ENCODE measurements around the gene WDR89. TPM values are rescaled to one million over a fixed set of nuclear protein-coding genes. Genes with fewer than 3 reads are reported as not detected.
A peak's percentile ranks its signal among the peaks of the same experiment; 100 is the strongest.
"Not testable (repeated sequence)": the region's sequence is repeated elsewhere in the genome, so short reads cannot be mapped to it uniquely, and the experiment has no call there.

Gene WDR89
- 10 to 100 TPM; 10.8 to 12.1 TPM for total RNA-seq
- long read RNA-seq, partial matches to known transcripts: 0 of 7 reads
- long read RNA-seq, other reads (novel, unspliced or antisense): 6 of 7 reads

GRCh38 chr14:63641473-63642228, at the start of gene WDR89:
TSS of gene WDR89 (minus strand) at chr14:63641871. CDS start at chr14:63599942, 41,929 bp downstream.
- peak; percentile 95 to 98 for DNase-seq
- peak; percentile 90 for ATAC-seq
- intact Hi-C loops (cut with DNase I, micrococcal nuclease): no loop called here

GRCh38 chr14:63689132-63689531, 47.5 kb upstream of the WDR89 start:
- intact Hi-C loops (cut with DNase I, micrococcal nuclease): no loop called here
- DNase-seq (no peak), ATAC-seq (no peak)

GRCh38 chr14:63686926-63687325, 45.3 kb upstream of the WDR89 start:
- DNase-seq (no peak), ATAC-seq (no peak)
- intact Hi-C loops (cut with DNase I, micrococcal nuclease): no loop called here

GRCh38 chr14:63685401-63685800, 43.7 kb upstream of the WDR89 start:
- intact Hi-C loops (cut with DNase I, micrococcal nuclease): no loop called here
- DNase-seq (no peak), ATAC-seq (no peak)

GRCh38 chr14:63682727-63683593, 41.3 kb upstream of the WDR89 start:
- ATAC-seq: no peak

GRCh38 chr14:63678536-63678935, 36.9 kb upstream of the WDR89 start:
- DNase-seq (no peak), ATAC-seq (peak; percentile 43)
- intact Hi-C loops (cut with DNase I, micrococcal nuclease): no loop called here

More at GRCh38 chr14:63682727-63683593, 41.3 kb upstream of the WDR89 start:
- no peak for DNase-seq
- intact Hi-C loops (cut with DNase I, micrococcal nuclease): no loop called here

- peak; percentile 93 for ATAC-seq
- no peak for DNase-seq
- intact Hi-C loops (cut with DNase I, micrococcal nuclease): no loop called here
These were observed 36.3 kb upstream of the WDR89 start for GRCh38 chr14:63677891-63678379.

GRCh38 chr14:63676615-63677014, 34.9 kb upstream of the WDR89 start:
- ATAC-seq (no peak), DNase-seq (no peak)
- intact Hi-C loops (cut with DNase I, micrococcal nuclease): no loop called here

GRCh38 chr14:63673886-63674497, 32.3 kb upstream of the WDR89 start:
- no peak for ATAC-seq
- intact Hi-C loops (cut with DNase I, micrococcal nuclease): no loop called here
- no peak for DNase-seq

- no peak for DNase-seq
- ATAC-seq: no peak
- intact Hi-C loops (cut with DNase I, micrococcal nuclease): no loop called here
These were observed 31.6 kb upstream of the WDR89 start for GRCh38 chr14:63673255-63673654.

GRCh38 chr14:63672417-63673180, 30.9 kb upstream of the WDR89 start:
- intact Hi-C loops (cut with DNase I, micrococcal nuclease): no loop called here
- DNase-seq: no peak
- no peak for ATAC-seq

GRCh38 chr14:63671987-63672386, 30.3 kb upstream of the WDR89 start:
- ATAC-seq: no peak
- no peak for DNase-seq
- intact Hi-C loops (cut with DNase I, micrococcal nuclease): no loop called here

- ATAC-seq: no peak
- intact Hi-C loops (cut with DNase I, micrococcal nuclease): no loop called here
- DNase-seq: no peak
These were observed 29.0 kb upstream of the WDR89 start for GRCh38 chr14:63670692-63671091.

- no peak for DNase-seq
- intact Hi-C loops (cut with DNase I, micrococcal nuclease): no loop called here
- no peak for ATAC-seq
These were observed 24.7 kb upstream of the WDR89 start for GRCh38 chr14:63666335-63666734.

GRCh38 chr14:63663428-63664341, 22.0 kb upstream of the WDR89 start:
- DNase-seq: no peak
- intact Hi-C loops (cut with DNase I, micrococcal nuclease): no loop called here

GRCh38 chr14:63662776-63663175, 21.1 kb upstream of the WDR89 start:
- ATAC-seq: no peak
- intact Hi-C loops (cut with DNase I, micrococcal nuclease): no loop called here
- DNase-seq: no peak

More at GRCh38 chr14:63663428-63664341, 22.0 kb upstream of the WDR89 start:
- ATAC-seq: peak; percentile 40

GRCh38 chr14:63661881-63662280, 20.2 kb upstream of the WDR89 start:
- DNase-seq; intact Hi-C loops (cut with DNase I, micrococcal nuclease); ATAC-seq: not testable (repeated sequence)

GRCh38 chr14:63659726-63660125, 18.1 kb upstream of the WDR89 start:
- ATAC-seq (no peak), DNase-seq (no peak)
- intact Hi-C loops (cut with DNase I, micrococcal nuclease): no loop called here
